A549 (cell line): ENCODE measurements around the gene PFDN2.

Experiments used
- CTCF ChIP-seq: fragments of >200 bp; sonication (Bioruptor Twin); formaldehyde crosslinking; IDR thresholded peaks from 3 replicates; pipeline ENCODE4 v1.5.1; 2016
- EP300 ChIP-seq, 2 experiments: fragments of >200 bp; sonication (Bioruptor Twin); formaldehyde crosslinking; IDR thresholded peaks; 2 replicates in 1 of 2; 3 replicates in 1 of 2; pipeline ENCODE4 v1.6.1; 2016 to 2017
- POLR2A ChIP-seq: IDR thresholded peaks from 2 replicates; pipeline ENCODE4 v1.6.1; 2012; ENCODE audit warnings: mild to moderate bottlenecking, low read length
- RNF2 ChIP-seq: fragments of 200-600 bp; sonication (generic); IDR thresholded peaks from 2 replicates; pipeline ENCODE4 v1.6.1; 2016; ENCODE audit warnings: low read depth, mild to moderate bottlenecking, antibody characterized with exemption, moderate library complexity, borderline replicate concordance

DNA sequence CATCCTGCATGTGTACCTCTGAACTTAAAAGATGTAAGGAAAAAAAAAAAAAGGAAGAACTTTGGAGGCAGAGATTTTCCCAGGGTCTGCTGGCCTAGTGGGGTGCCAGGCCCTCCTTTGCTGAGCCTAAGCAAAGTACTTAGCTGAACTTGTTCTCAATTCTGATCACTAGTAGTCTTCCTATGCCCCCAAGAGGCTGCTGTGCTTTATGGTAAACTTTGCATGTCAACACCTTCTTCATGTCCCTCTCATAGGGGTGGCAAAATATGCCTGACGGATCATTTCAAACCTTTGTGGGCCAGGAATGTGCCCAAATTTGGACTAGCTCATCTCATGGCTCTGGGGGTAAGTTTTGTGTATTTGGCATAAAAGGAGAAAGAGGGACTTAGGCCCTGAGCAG is 40.0 kb upstream of the PFDN2 start:
- no peak for TF ChIP-seq CTCF
- no peak for TF ChIP-seq EP300 (IDR thresholded peaks at IDR 0.05)
- no peak for TF ChIP-seq POLR2A
- no peak for TF ChIP-seq RNF2
